ENCODE measurements around the gene PTGER1.

PTGER1 gene

DNA sequence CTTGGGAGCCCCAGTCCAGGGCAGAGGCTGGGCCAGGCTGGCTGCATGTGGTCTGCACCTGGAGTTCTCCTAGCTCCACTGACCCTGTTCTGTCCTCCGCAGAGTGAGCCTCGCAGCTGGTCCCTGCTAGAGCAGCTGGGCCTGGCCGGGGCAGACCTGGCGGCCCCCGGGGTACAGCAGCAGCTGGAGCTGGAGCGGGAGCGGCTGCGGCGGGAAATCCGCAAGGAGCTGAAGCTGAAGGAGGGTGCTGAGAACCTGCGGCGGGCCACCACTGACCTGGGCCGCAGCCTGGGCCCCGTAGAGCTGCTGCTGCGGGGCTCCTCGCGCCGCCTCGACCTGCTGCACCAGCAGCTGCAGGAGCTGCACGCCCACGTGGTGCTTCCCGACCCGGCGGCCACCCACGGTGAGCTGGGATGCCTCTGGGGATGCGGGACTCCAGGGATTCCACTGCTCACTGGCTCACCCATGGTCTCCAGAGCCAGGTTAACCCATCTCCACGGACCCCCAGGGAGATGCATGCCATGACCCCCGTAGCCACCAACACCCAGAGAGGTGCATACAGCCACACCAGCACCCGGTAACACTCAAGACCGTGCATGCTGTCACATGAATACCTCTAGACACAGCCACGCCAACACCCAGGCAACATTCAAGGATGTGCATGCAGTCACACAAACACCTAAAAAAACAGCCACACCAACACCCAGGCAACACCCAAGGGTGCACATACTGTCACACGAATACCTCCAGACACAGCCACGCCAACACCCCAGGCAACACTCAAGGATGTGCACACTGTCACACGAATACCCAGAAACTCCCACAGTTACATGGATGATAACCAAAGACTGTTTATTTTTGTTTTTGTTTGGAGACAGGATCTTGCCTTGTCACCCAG lies 33.9 kb downstream of the PTGER1 start:
- H3K36me3 ChIP-seq (ENCODE audit: insufficient read depth) = no peaks in the 10 kb centered on the region
- no peaks in the 10 kb centered on the region for H3K79me2 ChIP-seq (ENCODE audit: insufficient read depth, low read depth)
- H3K4me3 ChIP-seq (IDR thresholded peaks at IDR 0.05; ENCODE audit: insufficient read depth, low read depth, low read length) = no peak overlapping the region
- H3K4me1 ChIP-seq (ENCODE audit: low read depth, poor library complexity, severe bottlenecking) = no peaks in the 10 kb centered on the region
- H4K20me1 ChIP-seq (ENCODE audit: insufficient read depth) = no peaks in the 10 kb centered on the region
- no peak overlapping the region for H2AFZ ChIP-seq (ENCODE audit: low read depth)
- no peak overlapping the region for H3K9ac ChIP-seq
- no peak overlapping the region for H3K27ac ChIP-seq
- no peaks in the 10 kb centered on the region for H3K27me3 ChIP-seq (ENCODE audit: insufficient read depth, low read depth)
- H3K4me2 ChIP-seq = no peak overlapping the region
- TF ChIP-seq, protein P1, sequence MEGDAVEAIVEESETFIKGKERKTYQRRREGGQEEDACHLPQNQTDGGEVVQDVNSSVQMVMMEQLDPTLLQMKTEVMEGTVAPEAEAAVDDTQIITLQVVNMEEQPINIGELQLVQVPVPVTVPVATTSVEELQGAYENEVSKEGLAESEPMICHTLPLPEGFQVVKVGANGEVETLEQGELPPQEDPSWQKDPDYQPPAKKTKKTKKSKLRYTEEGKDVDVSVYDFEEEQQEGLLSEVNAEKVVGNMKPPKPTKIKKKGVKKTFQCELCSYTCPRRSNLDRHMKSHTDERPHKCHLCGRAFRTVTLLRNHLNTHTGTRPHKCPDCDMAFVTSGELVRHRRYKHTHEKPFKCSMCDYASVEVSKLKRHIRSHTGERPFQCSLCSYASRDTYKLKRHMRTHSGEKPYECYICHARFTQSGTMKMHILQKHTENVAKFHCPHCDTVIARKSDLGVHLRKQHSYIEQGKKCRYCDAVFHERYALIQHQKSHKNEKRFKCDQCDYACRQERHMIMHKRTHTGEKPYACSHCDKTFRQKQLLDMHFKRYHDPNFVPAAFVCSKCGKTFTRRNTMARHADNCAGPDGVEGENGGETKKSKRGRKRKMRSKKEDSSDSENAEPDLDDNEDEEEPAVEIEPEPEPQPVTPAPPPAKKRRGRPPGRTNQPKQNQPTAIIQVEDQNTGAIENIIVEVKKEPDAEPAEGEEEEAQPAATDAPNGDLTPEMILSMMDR (conservative IDR thresholded peaks at IDR 0.05; ENCODE audit: low read depth, low read length) = no peak

- no peak overlapping the region for H3K9ac ChIP-seq
These were observed 35.1 kb downstream of the PTGER1 start for GRCh38 chr19:14440049-14440448.

DNA sequence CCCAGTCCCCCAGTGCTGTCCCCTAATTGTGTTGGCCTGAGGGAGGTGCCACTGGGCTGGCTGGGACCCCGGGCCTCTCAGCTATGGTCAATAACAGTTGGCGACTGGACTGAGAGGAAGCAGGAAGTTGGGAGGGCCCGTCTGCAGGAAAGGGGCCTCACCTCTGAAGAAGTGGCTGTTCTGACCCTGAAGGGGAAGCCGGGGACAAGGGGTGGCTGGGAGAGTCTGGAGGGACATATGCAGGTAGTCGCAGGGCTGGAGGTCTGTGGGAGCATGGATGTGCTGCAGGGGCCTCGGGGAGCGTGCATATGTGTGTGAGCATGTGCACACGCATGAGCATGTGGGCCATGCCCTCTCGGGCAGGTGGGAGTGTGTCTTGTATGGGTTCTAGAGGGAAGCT lies 36.1 kb downstream of the PTGER1 start:
- Histone ChIP-seq H3K27me3 (ENCODE audit: insufficient read depth, low read depth) (no peaks in the 10 kb centered on the region), H4K20me1 (ENCODE audit: insufficient read depth) (no peaks in the 10 kb centered on the region), H3K79me2 (ENCODE audit: insufficient read depth, low read depth) (no peaks in the 10 kb centered on the region), H3K27ac (no peak overlapping the region), H2AFZ (ENCODE audit: low read depth) (no peak overlapping the region), H3K4me3 (IDR thresholded peaks at IDR 0.05; ENCODE audit: insufficient read depth, low read depth, low read length) (no peak overlapping the region), H3K36me3 (ENCODE audit: insufficient read depth) (no peaks in the 10 kb centered on the region), H3K9ac (no peak overlapping the region), H3K4me2 (no peak overlapping the region), H3K4me1 (ENCODE audit: low read depth, poor library complexity, severe bottlenecking) (no peaks in the 10 kb centered on the region)
- TF ChIP-seq, protein P1 (conservative IDR thresholded peaks at IDR 0.05; ENCODE audit: low read depth, low read length) = no peak

More at GRCh38 chr19:14440049-14440448, 35.1 kb downstream of the PTGER1 start:
- Histone ChIP-seq H3K4me2 (no peak overlapping the region), H3K27ac (no peak overlapping the region), H3K4me3 (IDR thresholded peaks at IDR 0.05; ENCODE audit: insufficient read depth, low read depth, low read length) (no peak overlapping the region), H4K20me1 (ENCODE audit: insufficient read depth) (no peaks in the 10 kb centered on the region), H3K79me2 (ENCODE audit: insufficient read depth, low read depth) (no peaks in the 10 kb centered on the region), H3K4me1 (ENCODE audit: low read depth, poor library complexity, severe bottlenecking) (no peaks in the 10 kb centered on the region), H2AFZ (ENCODE audit: low read depth) (no peak overlapping the region), H3K36me3 (ENCODE audit: insufficient read depth) (no peaks in the 10 kb centered on the region), H3K27me3 (ENCODE audit: insufficient read depth, low read depth) (no peaks in the 10 kb centered on the region)
- TF ChIP-seq, protein P1 (conservative IDR thresholded peaks at IDR 0.05; ENCODE audit: low read depth, low read length) = no peak

- Histone ChIP-seq H3K36me3 (ENCODE audit: insufficient read depth) (no peaks in the 10 kb centered on the region), H4K20me1 (ENCODE audit: insufficient read depth) (no peaks in the 10 kb centered on the region)
These were observed 37.5 kb downstream of the PTGER1 start for GRCh38 chr19:14437578-14438140.

More at GRCh38 chr19:14437578-14438140, 37.5 kb downstream of the PTGER1 start:
- Histone ChIP-seq H3K27me3 (ENCODE audit: insufficient read depth, low read depth) (no peaks in the 10 kb centered on the region), H3K79me2 (ENCODE audit: insufficient read depth, low read depth) (no peaks in the 10 kb centered on the region), H3K4me1 (ENCODE audit: low read depth, poor library complexity, severe bottlenecking) (no peaks in the 10 kb centered on the region), H3K4me2 (no peak overlapping the region), H3K9ac (no peak overlapping the region), H2AFZ (ENCODE audit: low read depth) (no peak overlapping the region), H3K4me3 (IDR thresholded peaks at IDR 0.05; ENCODE audit: insufficient read depth, low read depth, low read length) (no peak overlapping the region), H3K27ac (no peak overlapping the region)
- TF ChIP-seq, protein P1 (conservative IDR thresholded peaks at IDR 0.05; ENCODE audit: low read depth, low read length) = no peak
